Mesenchymal stem cell (in vitro differentiated cells and primary cell): ENCODE data around the gene LYPD3.

ENCODE experiments used
- DNase-seq: peaks from one replicate; pipeline ENCODE4 v3.0.0-alpha.2; 2013
- H2AFZ ChIP-seq: one replicate; pipeline ENCODE4 v1.6.1; 2013; ENCODE audit warnings: low read depth, mild to moderate bottlenecking, control low read depth, inconsistent platforms, low read length, moderate library complexity
- H2AK5ac ChIP-seq: 2 replicates; pipeline ENCODE4 v1.6.1; 2013; ENCODE audit warnings: low read length, moderate library complexity, mild to moderate bottlenecking, inconsistent platforms; ENCODE audit not compliant: severe bottlenecking
- H2BK120ac ChIP-seq: one replicate; pipeline ENCODE4 v1.6.1; 2013; ENCODE audit warnings: low read depth, mild to moderate bottlenecking, inconsistent platforms, low read length, moderate library complexity
- H2BK12ac ChIP-seq, 2 experiments: one replicate each; pipeline ENCODE4 v1.6.1; 2013; ENCODE audit warnings: inconsistent platforms in 2 of 2, low read length in 2 of 2, mild to moderate bottlenecking in 2 of 2, moderate library complexity in 2 of 2, control low read depth in 1 of 2
- H2BK15ac ChIP-seq: one replicate; pipeline ENCODE4 v1.6.1; 2013; ENCODE audit warnings: mild to moderate bottlenecking, low read depth, inconsistent platforms; ENCODE audit not compliant: poor library complexity, severe bottlenecking
- H2BK5ac ChIP-seq: 2 replicates; pipeline ENCODE4 v1.6.1; 2013; ENCODE audit warnings: low read depth, mild to moderate bottlenecking, low read length, control low read depth, inconsistent platforms; ENCODE audit not compliant: poor library complexity, severe bottlenecking
- H3K14ac ChIP-seq, 2 experiments: one replicate each; pipeline ENCODE4 v1.6.1; 2013; ENCODE audit warnings: inconsistent platforms in 2 of 2, low read length in 2 of 2, control low read depth in 1 of 2, mild to moderate bottlenecking in 1 of 2, moderate library complexity in 1 of 2
- H3K18ac ChIP-seq, 2 experiments: one replicate each; pipeline ENCODE4 v1.6.1; 2013; ENCODE audit warnings: inconsistent platforms in 2 of 2, low read length in 2 of 2, control low read depth in 1 of 2, low read depth in 1 of 2, mild to moderate bottlenecking in 1 of 2
- H3K23ac ChIP-seq, 2 experiments: one replicate each; pipeline ENCODE4 v1.6.1; 2013; ENCODE audit warnings: inconsistent platforms in 2 of 2, low read length in 2 of 2, mild to moderate bottlenecking in 2 of 2, moderate library complexity in 2 of 2, control low read depth in 1 of 2
- H3K27ac ChIP-seq: 2 replicates; pipeline ENCODE4 v1.5.1; 2013; ENCODE audit warnings: mild to moderate bottlenecking, moderate library complexity, low read length, control low read depth, inconsistent platforms; ENCODE audit not compliant: poor library complexity, severe bottlenecking
- H3K27me3 ChIP-seq, 2 experiments: 2 replicates each; pipeline versions ENCODE4 v1.6.1 to v1.7.0; 2013; ENCODE audit warnings: low read length in 2 of 2, mild to moderate bottlenecking in 2 of 2, moderate library complexity in 2 of 2, control low read depth in 1 of 2, inconsistent platforms in 1 of 2; ENCODE audit not compliant: control insufficient read depth in 1 of 2, insufficient read depth in 1 of 2
- H3K36me3 ChIP-seq, 2 experiments: 2 replicates each; pipeline versions ENCODE4 v1.6.1 to v1.7.0; 2013; ENCODE audit warnings: low read length in 2 of 2, control low read depth in 1 of 2, inconsistent platforms in 1 of 2, low read depth in 1 of 2, mild to moderate bottlenecking in 1 of 2; ENCODE audit not compliant: insufficient read depth in 2 of 2, control insufficient read depth in 1 of 2
- H3K4ac ChIP-seq, 2 experiments: one replicate each; pipeline ENCODE4 v1.6.1; 2013; ENCODE audit warnings: inconsistent platforms in 2 of 2, low read length in 2 of 2, mild to moderate bottlenecking in 2 of 2, moderate library complexity in 2 of 2, control low read depth in 1 of 2, low read depth in 1 of 2
- H3K4me1 ChIP-seq: 2 replicates; pipeline ENCODE4 v1.6.1; 2013; ENCODE audit warnings: low read depth, low read length, control low read depth; ENCODE audit not compliant: control insufficient read depth, insufficient read depth
- H3K4me2 ChIP-seq: 2 replicates; pipeline ENCODE4 v1.6.1; 2013; ENCODE audit warnings: low read length, mild to moderate bottlenecking, inconsistent platforms; ENCODE audit not compliant: poor library complexity, severe bottlenecking
- H3K4me3 ChIP-seq, 2 experiments: 2 replicates each; pipeline versions ENCODE4 v1.5.1 to v1.7.0; 2013; ENCODE audit warnings: low read length in 2 of 2, mild to moderate bottlenecking in 2 of 2, control low read depth in 1 of 2, low read depth in 1 of 2; ENCODE audit not compliant: insufficient read depth in 1 of 2
- H3K79me1 ChIP-seq: replicated peaks from 2 replicates; pipeline ENCODE4 v1.6.1; 2013; ENCODE audit warnings: mild to moderate bottlenecking, control low read depth, low read length, inconsistent platforms; ENCODE audit not compliant: poor library complexity, severe bottlenecking
- H3K9ac ChIP-seq: 2 replicates; pipeline ENCODE4 v1.7.0; 2013; ENCODE audit warnings: mild to moderate bottlenecking, low read length, moderate library complexity
- H3K9me3 ChIP-seq: 2 replicates; pipeline ENCODE4 v1.7.0; 2013; ENCODE audit warnings: mild to moderate bottlenecking, low read length; ENCODE audit not compliant: control insufficient read depth
- H4K8ac ChIP-seq: one replicate; pipeline ENCODE4 v1.6.1; 2013; ENCODE audit warnings: inconsistent platforms, mild to moderate bottlenecking, low read length, moderate library complexity
- H4K91ac ChIP-seq: one replicate; pipeline ENCODE4 v1.6.1; 2013; ENCODE audit warnings: mild to moderate bottlenecking, low read length, inconsistent platforms
- WGBS: methylation state at CpG from one replicate; pipeline ENCODE4 v1.1.7; 2013; ENCODE audit warnings: mixed read lengths; 5-methylcytosine and 5-hydroxymethylcytosine counted together

LYPD3 gene

DNA sequence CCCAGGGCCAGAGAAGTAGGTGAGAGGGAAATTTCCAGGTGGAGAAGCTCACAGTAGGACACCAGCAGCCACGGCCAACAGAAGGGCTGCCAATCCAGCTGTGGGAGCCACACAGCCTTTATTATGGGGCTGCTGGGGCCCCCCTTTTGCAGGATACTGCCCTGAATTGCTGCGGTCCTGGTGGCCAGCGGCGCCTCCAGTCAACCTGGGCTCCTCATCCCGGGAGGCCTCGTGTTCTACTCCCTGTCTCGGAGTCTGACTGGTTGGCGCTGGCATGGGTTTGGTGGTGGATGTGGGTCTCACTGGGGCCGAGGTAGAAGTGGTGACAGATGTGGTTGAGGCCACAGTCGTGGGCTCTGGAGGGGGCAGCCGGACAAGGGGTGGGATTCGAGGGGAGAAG lies 4.1 kb downstream of the LYPD3 start:
- H2BK5ac ChIP-seq = no peak overlapping the region
- DNase-seq = no peak
- H3K14ac ChIP-seq = no peak overlapping the region
- H3K4ac ChIP-seq = no peak overlapping the region
- H4K91ac ChIP-seq = no peak overlapping the region
- no peak overlapping the region for H3K27ac ChIP-seq
- no peak overlapping the region for H3K4me3 ChIP-seq
- no peak overlapping the region for H3K9ac ChIP-seq
- WGBS = 90% methylated on average over 12 of the region's 12 CpGs
- H2BK12ac ChIP-seq = no peak overlapping the region
- no peak overlapping the region for H3K4me2 ChIP-seq
- no peak overlapping the region for H4K8ac ChIP-seq
- H3K9me3 ChIP-seq = no peaks in the 10 kb centered on the region
- H3K23ac ChIP-seq = no peak overlapping the region
- no peak overlapping the region for H2BK120ac ChIP-seq
- H3K36me3 ChIP-seq = no peaks in the 10 kb centered on the region
- H2AK5ac ChIP-seq = no peak overlapping the region
- peaks cover 22 to 31% of the 10 kb centered on the region in 2 experiments for H3K27me3 ChIP-seq
- H3K79me1 ChIP-seq = no peaks in the 10 kb centered on the region
- H3K4me1 ChIP-seq = peaks cover 18% of the 10 kb centered on the region
- H2BK15ac ChIP-seq = no peak overlapping the region
- H2AFZ ChIP-seq = no peak overlapping the region
- H3K18ac ChIP-seq = no peak overlapping the region

- H4K91ac ChIP-seq = no peak overlapping the region
- H3K79me1 ChIP-seq = no peaks in the 10 kb centered on the region
Measured at GRCh38 chr19:43460362-43461016, 4.9 kb downstream of the LYPD3 start.

DNA sequence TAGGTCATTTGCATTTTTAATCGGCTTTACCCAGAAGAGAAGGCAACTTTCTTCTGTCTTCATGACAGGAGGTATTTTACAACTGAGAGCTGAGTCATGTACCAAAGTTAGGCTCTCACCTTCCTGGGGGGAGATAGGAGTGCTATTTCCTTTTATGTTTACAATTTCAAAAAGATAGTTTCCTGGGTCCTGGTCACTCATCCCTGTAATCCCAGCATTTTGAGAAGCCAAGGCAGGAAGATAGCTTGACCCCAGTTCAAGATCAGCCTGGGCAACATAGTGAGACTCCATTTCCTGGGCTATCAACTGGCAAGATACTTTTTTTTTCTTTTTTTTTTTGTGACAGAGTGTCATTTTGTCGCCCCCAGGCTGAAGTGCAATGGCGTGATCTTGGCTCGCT lies 7.6 kb downstream of the LYPD3 start:
- no peak overlapping the region for H3K23ac ChIP-seq
- no peaks in the 10 kb centered on the region for H3K79me1 ChIP-seq
- H4K8ac ChIP-seq = no peak overlapping the region
- H3K9me3 ChIP-seq = no peaks in the 10 kb centered on the region
- H3K14ac ChIP-seq = no peak overlapping the region
- H3K27ac ChIP-seq = no peak overlapping the region
- no peak overlapping the region for H3K4me2 ChIP-seq
- H2BK15ac ChIP-seq = no peak overlapping the region
- no peak overlapping the region for H3K4ac ChIP-seq
- H2AFZ ChIP-seq = no peak overlapping the region
- WGBS = 84% methylated on average over 4 of the region's 4 CpGs
- no peak overlapping the region for H3K4me3 ChIP-seq
- H4K91ac ChIP-seq = no peak overlapping the region
- H2BK120ac ChIP-seq = no peak overlapping the region
- no peak overlapping the region for H2AK5ac ChIP-seq
- H3K18ac ChIP-seq = no peak overlapping the region
- no peak overlapping the region for H2BK12ac ChIP-seq
- no peak overlapping the region for H3K9ac ChIP-seq
- no peak for DNase-seq
- no peak overlapping the region for H2BK5ac ChIP-seq
- peaks cover under 1% of the 10 kb centered on the region for H3K4me1 ChIP-seq
- peaks cover 26 to 36% of the 10 kb centered on the region in 2 experiments for H3K27me3 ChIP-seq
- H3K36me3 ChIP-seq = no peaks in the 10 kb centered on the region

More at GRCh38 chr19:43460362-43461016, 4.9 kb downstream of the LYPD3 start:
- no peak overlapping the region for H3K4me2 ChIP-seq
- H2AFZ ChIP-seq = no peak overlapping the region
- no peak overlapping the region for H3K23ac ChIP-seq
- H2BK120ac ChIP-seq = no peak overlapping the region
- H3K4me3 ChIP-seq = no peak overlapping the region
- no peak overlapping the region for H3K18ac ChIP-seq
- H4K8ac ChIP-seq = no peak overlapping the region
- no peak overlapping the region for H2BK15ac ChIP-seq
- no peak overlapping the region for H2AK5ac ChIP-seq
- no peak overlapping the region for H3K4ac ChIP-seq
- no peaks in the 10 kb centered on the region for H3K9me3 ChIP-seq
- H3K14ac ChIP-seq = no peak overlapping the region
- H2BK12ac ChIP-seq = no peak overlapping the region
- no peaks in the 10 kb centered on the region for H3K36me3 ChIP-seq
- 82% methylated on average over 15 of the region's 16 CpGs for WGBS
- peaks cover 17% of the 10 kb centered on the region for H3K4me1 ChIP-seq
- peaks cover 22 to 33% of the 10 kb centered on the region in 2 experiments for H3K27me3 ChIP-seq
- no peak overlapping the region for H2BK5ac ChIP-seq
- DNase-seq = no peak
- no peak overlapping the region for H3K9ac ChIP-seq
- H3K27ac ChIP-seq = no peak overlapping the region

- no peak overlapping the region for H3K4ac ChIP-seq
- no peaks in the 10 kb centered on the region for H3K9me3 ChIP-seq
- no peak overlapping the region for H2BK15ac ChIP-seq
- no peak overlapping the region for H2BK120ac ChIP-seq
- no peak overlapping the region for H4K8ac ChIP-seq
- H3K79me1 ChIP-seq = no peaks in the 10 kb centered on the region
- H3K23ac ChIP-seq = no peak overlapping the region
- no peak overlapping the region for H3K27ac ChIP-seq
- no peak overlapping the region for H2BK12ac ChIP-seq
- H2BK5ac ChIP-seq = no peak overlapping the region
- no peak overlapping the region for H3K9ac ChIP-seq
- H2AFZ ChIP-seq = no peak overlapping the region
- no peak overlapping the region for H2AK5ac ChIP-seq
- 81% methylated on average over 10 of the region's 10 CpGs for WGBS
- H3K27me3 ChIP-seq = peaks cover 18 to 20% of the 10 kb centered on the region in 2 experiments
- no peak overlapping the region for H3K4me3 ChIP-seq
- H4K91ac ChIP-seq = no peak overlapping the region
- no peak overlapping the region for H3K4me2 ChIP-seq
- H3K18ac ChIP-seq = no peak overlapping the region
- H3K14ac ChIP-seq = no peak overlapping the region
- H3K4me1 ChIP-seq = no peaks in the 10 kb centered on the region
- no peak for DNase-seq
- no peaks in the 10 kb centered on the region for H3K36me3 ChIP-seq
Measured at GRCh38 chr19:43455321-43456113, 9.9 kb downstream of the LYPD3 start.
